Neural progenitor cell (in vitro differentiated cells): ENCODE measurements around the gene XG.
"Not testable (repeated sequence)": the region's sequence is repeated elsewhere in the genome, so short reads cannot be mapped to it uniquely, and the experiment has no call there.

Source experiments
- CTCF ChIP-seq: fragments of 200-600 bp; sonication (generic); IDR thresholded peaks from 2 replicates; pipeline ENCODE4 v1.5.1; 2017; ENCODE audit warnings: antibody characterized with exemption, mild to moderate bottlenecking
- EZH2 ChIP-seq: fragments of 200-600 bp; sonication (generic); IDR thresholded peaks from 2 replicates; pipeline ENCODE4 v1.6.1; 2017; ENCODE audit warnings: antibody characterized with exemption, mild to moderate bottlenecking, moderate library complexity

GRCh38 chrX:2812161-2812907 is 60.5 kb downstream of the XG start:
- peak; percentile 67 for TF ChIP-seq CTCF
- TF ChIP-seq EZH2 = not testable (repeated sequence)
